Suprapubic skin (tissue), 4 donors: ENCODE measurements around the gene ACVR1.

ENCODE experiments used
- EP300 ChIP-seq: sonication (generic); formaldehyde crosslinking; IDR thresholded peaks from one replicate; pipeline ENCODE4 v1.6.1; 2017; ENCODE audit warnings: antibody characterized with exemption
- POLR2A ChIP-seq, 2 donors: fragments of 450-650 bp; IDR thresholded peaks; one replicate each; pipeline ENCODE4 v1.6.1; 2017; ENCODE audit warnings: antibody characterized with exemption in 2 of 2, mild to moderate bottlenecking in 2 of 2, moderate library complexity in 2 of 2
- POLR2AphosphoS5 ChIP-seq, 3 donors: sonication (generic); formaldehyde crosslinking; IDR thresholded peaks; one replicate each; pipeline ENCODE4 v1.6.1; 2017; ENCODE audit warnings: antibody characterized with exemption in 3 of 3
- TF ChIP-seq, protein P1 (sequence below), 2 donors: fragments of 200-600 bp in 1 of 2; fragments of 450-650 bp in 1 of 2; sonication (generic) in 1 of 2; IDR thresholded peaks; one replicate each; pipeline ENCODE4 v1.5.1; 2016 to 2019; ENCODE audit warnings: antibody characterized with exemption in 2 of 2, mild to moderate bottlenecking in 1 of 2, moderate library complexity in 1 of 2

DNA sequence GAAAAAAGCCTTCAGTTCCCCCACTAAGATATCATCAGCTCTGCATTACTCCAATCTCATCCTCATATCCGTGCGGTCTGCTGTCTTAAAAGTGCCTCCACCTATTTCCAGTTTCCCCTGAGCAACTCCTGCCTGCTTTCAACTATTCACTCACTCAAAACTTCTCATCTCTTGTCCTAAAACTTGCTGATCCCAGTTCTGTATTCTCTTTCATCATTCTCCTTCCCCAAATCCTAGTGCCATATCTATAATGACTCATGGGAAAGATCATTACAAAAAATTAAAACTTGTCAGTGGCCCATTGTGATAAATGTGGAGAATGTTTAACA lies 20.0 kb downstream of the ACVR1 start:
- TF ChIP-seq, protein P1, sequence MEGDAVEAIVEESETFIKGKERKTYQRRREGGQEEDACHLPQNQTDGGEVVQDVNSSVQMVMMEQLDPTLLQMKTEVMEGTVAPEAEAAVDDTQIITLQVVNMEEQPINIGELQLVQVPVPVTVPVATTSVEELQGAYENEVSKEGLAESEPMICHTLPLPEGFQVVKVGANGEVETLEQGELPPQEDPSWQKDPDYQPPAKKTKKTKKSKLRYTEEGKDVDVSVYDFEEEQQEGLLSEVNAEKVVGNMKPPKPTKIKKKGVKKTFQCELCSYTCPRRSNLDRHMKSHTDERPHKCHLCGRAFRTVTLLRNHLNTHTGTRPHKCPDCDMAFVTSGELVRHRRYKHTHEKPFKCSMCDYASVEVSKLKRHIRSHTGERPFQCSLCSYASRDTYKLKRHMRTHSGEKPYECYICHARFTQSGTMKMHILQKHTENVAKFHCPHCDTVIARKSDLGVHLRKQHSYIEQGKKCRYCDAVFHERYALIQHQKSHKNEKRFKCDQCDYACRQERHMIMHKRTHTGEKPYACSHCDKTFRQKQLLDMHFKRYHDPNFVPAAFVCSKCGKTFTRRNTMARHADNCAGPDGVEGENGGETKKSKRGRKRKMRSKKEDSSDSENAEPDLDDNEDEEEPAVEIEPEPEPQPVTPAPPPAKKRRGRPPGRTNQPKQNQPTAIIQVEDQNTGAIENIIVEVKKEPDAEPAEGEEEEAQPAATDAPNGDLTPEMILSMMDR (IDR thresholded peaks at IDR 0.05): no peak
- TF ChIP-seq POLR2A (IDR thresholded peaks at IDR 0.05) (no peak), POLR2AphosphoS5 (IDR thresholded peaks at IDR 0.05) (no peak), EP300 (no peak)
